NOMO-1 (cell line): ENCODE data around the gene B4GALT5.
"Not testable (repeated sequence)": the region's sequence is repeated elsewhere in the genome, so short reads cannot be mapped to it uniquely, and the experiment has no call there.

Source experiments
- DNase-seq, 2 experiments: peaks; one replicate each; lab custom pipeline; 2025; ENCODE audit not compliant: unreplicated experiment in 2 of 2; lab: John Stamatoyannopoulos, UW

Gene B4GALT5

GRCh38 chr20:49682278-49682677, 31.4 kb downstream of the B4GALT5 start:
- no peak for DNase-seq

GRCh38 chr20:49681850-49682216, 31.8 kb downstream of the B4GALT5 start:
- DNase-seq, result no peak

GRCh38 chr20:49680484-49680883, 33.2 kb downstream of the B4GALT5 start:
- peak in 1 of 2 experiments; percentile 41 for DNase-seq

- no peak for DNase-seq
These were observed 34.0 kb downstream of the B4GALT5 start for GRCh38 chr20:49679634-49680033.

- DNase-seq, result no peak
These were observed 35.6 kb downstream of the B4GALT5 start for GRCh38 chr20:49677777-49678758.

GRCh38 chr20:49676581-49677291, 36.9 kb downstream of the B4GALT5 start:
- peak; percentile 60 to 77 for DNase-seq

GRCh38 chr20:49675368-49676151, 38.1 kb downstream of the B4GALT5 start:
- no peak for DNase-seq

GRCh38 chr20:49674383-49675352, 39.0 kb downstream of the B4GALT5 start:
- DNase-seq, result no peak

GRCh38 chr20:49672096-49672664, 41.5 kb downstream of the B4GALT5 start:
- DNase-seq, result no peak

GRCh38 chr20:49671433-49671832, 42.2 kb downstream of the B4GALT5 start:
- DNase-seq, result no peak

- DNase-seq, result no peak
These were observed 44.0 kb downstream of the B4GALT5 start for GRCh38 chr20:49669601-49670189.

- DNase-seq, result not testable (repeated sequence)
These were observed 44.8 kb downstream of the B4GALT5 start for GRCh38 chr20:49668878-49669195.

GRCh38 chr20:49668181-49668877, 45.3 kb downstream of the B4GALT5 start:
- no peak for DNase-seq

- DNase-seq, result no peak
These were observed 46.8 kb downstream of the B4GALT5 start for GRCh38 chr20:49666911-49667310.

- DNase-seq, result no peak
These were observed 47.9 kb downstream of the B4GALT5 start for GRCh38 chr20:49665796-49666195.

GRCh38 chr20:49664612-49665313, 48.9 kb downstream of the B4GALT5 start:
- DNase-seq, result no peak

GRCh38 chr20:49663112-49663511, 50.6 kb downstream of the B4GALT5 start:
- no peak for DNase-seq
